Astrocyte (in vitro differentiated cells and primary cell): ENCODE measurements around the gene ADRA2B.

Experiments used
- CTCF ChIP-seq: IDR thresholded peaks from 2 replicates; pipeline ENCODE4 v1.5.1; 2011; ENCODE audit warnings: low read depth, mild to moderate bottlenecking, inconsistent platforms, low read length, moderate library complexity; ENCODE audit not compliant: insufficient read depth
- EZH2 ChIP-seq: IDR thresholded peaks from 2 replicates; pipeline ENCODE4 v1.6.1; 2012; ENCODE audit warnings: mild to moderate bottlenecking, low read length, inconsistent platforms; ENCODE audit not compliant: insufficient read depth

GRCh38 chr2:96153991-96154431 is 37.6 kb upstream of the ADRA2B start:
- no peak for TF ChIP-seq CTCF
- TF ChIP-seq EZH2: no peak
